HL-60 (cell line): ENCODE results near the gene PRRC1.

ENCODE experiments used
- CTCF ChIP-seq: IDR thresholded peaks from one replicate; pipeline ENCODE4 v1.5.1; 2011; ENCODE audit warnings: low read length, control low read depth, inconsistent platforms; ENCODE audit not compliant: insufficient read depth
- POLR2AphosphoS5 ChIP-seq: IDR thresholded peaks from 2 replicates; pipeline ENCODE4 v1.6.1; 2012; ENCODE audit warnings: low read depth

- TF ChIP-seq CTCF (no peak), POLR2AphosphoS5 (no peak)
Observed at GRCh38 chr5:127574852-127575679, 57.6 kb downstream of the PRRC1 start.
